Brain microvascular endothelial cell (primary cell): ENCODE results near the gene THOP1.
"Not testable (repeated sequence)": the region's sequence is repeated elsewhere in the genome, so short reads cannot be mapped to it uniquely, and the experiment has no call there.

ENCODE experiments used
- DNase-seq: peaks from one replicate; pipeline ENCODE4 v3.0.0-alpha.2; 2020
- H3K27ac ChIP-seq: fragments of 250-450 bp; sonication (Bioruptor Pico); 2 replicates; pipeline ENCODE4 v1.5.1; 2020; ENCODE audit warnings: mild to moderate bottlenecking, moderate library complexity
- H3K27me3 ChIP-seq: fragments of 250-450 bp; sonication (Bioruptor Pico); replicated peaks from 2 replicates; pipeline ENCODE4 v1.5.1; 2020; ENCODE audit warnings: mild to moderate bottlenecking
- H3K36me3 ChIP-seq: fragments of 250-450 bp; sonication (Bioruptor Pico); replicated peaks from 2 replicates; pipeline ENCODE4 v1.5.1; 2020; ENCODE audit warnings: mild to moderate bottlenecking
- H3K4me3 ChIP-seq: 2 replicates; pipeline ENCODE4 v1.5.1; 2011; ENCODE audit warnings: low read depth, mild to moderate bottlenecking, control low read depth, low read length, moderate library complexity
- CTCF ChIP-seq: IDR thresholded peaks from 2 replicates; pipeline ENCODE4 v1.5.1; 2011; ENCODE audit warnings: low read depth, mild to moderate bottlenecking, moderate library complexity, low read length, control low read depth, inconsistent platforms; ENCODE audit errors: missing control alignments
- in situ Hi-C: cut with HindIII; loops from 2 replicates; pipeline ENCODE4 v1.10.0; 2017; ENCODE audit warnings: low sequenced_read_pairs, low pct_ligation_motif_present

The THOP1 gene

DNA sequence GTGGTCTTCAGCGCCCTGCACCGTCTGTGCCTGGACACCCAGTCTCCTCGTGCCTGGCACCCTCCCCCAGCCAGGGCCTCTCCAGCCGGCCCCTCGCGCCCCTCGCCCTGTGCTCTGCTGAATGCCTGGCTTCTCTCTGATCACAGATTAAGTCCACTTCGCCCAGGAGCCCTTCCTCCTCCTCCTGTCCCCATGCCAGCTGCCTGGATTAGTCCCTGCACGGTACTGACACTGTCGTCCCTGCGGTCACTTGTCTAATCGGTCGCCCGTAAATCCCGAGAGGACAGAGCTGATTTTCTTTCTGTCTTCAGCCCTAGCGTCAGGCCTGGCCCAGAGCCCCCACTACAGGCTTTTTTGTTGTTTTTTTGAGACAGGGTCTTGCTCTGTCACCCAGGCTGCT is 6.6 kb downstream of the THOP1 start:
- peaks cover 35% of the 10 kb centered on the region for H3K36me3 ChIP-seq
- no peak for DNase-seq
- TF ChIP-seq CTCF = no peak
- in situ Hi-C loops = no loop called here
- no peaks in the 10 kb centered on the region for H3K27me3 ChIP-seq
- H3K27ac ChIP-seq = no peak overlapping the region
- no peak overlapping the region for H3K4me3 ChIP-seq

DNA sequence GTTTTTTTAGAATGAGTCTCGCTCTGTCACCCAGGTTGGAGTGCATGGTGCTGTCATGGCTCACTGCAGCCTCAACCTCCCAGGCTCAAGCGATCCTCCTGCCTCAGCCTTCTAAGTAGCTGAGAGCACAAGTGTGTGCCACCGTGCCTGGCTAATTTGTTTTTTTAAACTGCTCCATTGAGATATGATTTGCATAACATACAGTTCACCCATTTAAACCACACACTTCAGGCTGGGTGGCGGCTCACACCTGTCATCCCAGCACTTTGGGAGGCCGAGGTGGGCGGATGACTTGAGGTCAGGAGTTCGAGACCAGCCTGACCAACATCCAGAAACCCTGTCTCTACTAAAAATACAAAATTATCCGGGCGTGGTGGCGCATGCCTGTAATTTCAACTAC is 7.4 kb downstream of the THOP1 start:
- H3K36me3 ChIP-seq = peaks cover 35% of the 10 kb centered on the region
- in situ Hi-C loops = not testable (repeated sequence)

DNA sequence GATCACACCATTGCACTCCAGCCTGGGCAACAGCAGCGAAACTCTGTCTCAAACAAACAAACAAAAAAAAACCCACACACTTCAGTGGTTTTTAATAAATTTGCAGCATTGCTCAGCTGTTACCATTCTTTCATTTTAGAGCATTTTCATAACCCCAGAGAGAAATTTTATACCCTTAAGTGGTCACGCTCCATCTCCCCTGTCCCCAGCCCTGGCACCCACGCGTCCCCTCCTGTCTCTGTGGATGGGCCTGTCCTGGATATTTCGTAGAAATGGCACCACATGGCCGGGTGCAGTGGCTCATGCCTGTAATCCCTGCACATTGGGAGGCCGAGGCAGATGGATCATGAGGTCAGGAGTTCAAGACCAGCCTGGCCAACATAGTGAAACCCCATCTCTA is 7.8 kb downstream of the THOP1 start:
- H3K27ac ChIP-seq = no peak overlapping the region
- peaks cover 35% of the 10 kb centered on the region for H3K36me3 ChIP-seq
- TF ChIP-seq CTCF = no peak
- no peak for DNase-seq
- H3K4me3 ChIP-seq = no peak overlapping the region
- H3K27me3 ChIP-seq = no peaks in the 10 kb centered on the region
- in situ Hi-C loops = no loop called here

More for the DNA sequence above, 7.4 kb downstream of the THOP1 start:
- not testable (repeated sequence) for H3K4me3 ChIP-seq, H3K27ac ChIP-seq, H3K27me3 ChIP-seq, DNase-seq

GRCh38 chr19:2793577-2793976 is 8.3 kb downstream of the THOP1 start:
- no peak for DNase-seq
- no peak overlapping the region for H3K27ac ChIP-seq
- no peak overlapping the region for H3K4me3 ChIP-seq
- TF ChIP-seq CTCF = no peak
- H3K27me3 ChIP-seq = no peaks in the 10 kb centered on the region
- H3K36me3 ChIP-seq = peaks cover 35% of the 10 kb centered on the region
- in situ Hi-C loops = no loop called here

GRCh38 chr19:2795827-2796658 is 10.7 kb downstream of the THOP1 start:
- no peak overlapping the region for H3K27ac ChIP-seq
- no peak overlapping the region for H3K4me3 ChIP-seq
- in situ Hi-C loops = no loop called here
- no peak for TF ChIP-seq CTCF
- H3K36me3 ChIP-seq = peaks cover 38% of the 10 kb centered on the region
- no peaks in the 10 kb centered on the region for H3K27me3 ChIP-seq
- no peak for DNase-seq

DNA sequence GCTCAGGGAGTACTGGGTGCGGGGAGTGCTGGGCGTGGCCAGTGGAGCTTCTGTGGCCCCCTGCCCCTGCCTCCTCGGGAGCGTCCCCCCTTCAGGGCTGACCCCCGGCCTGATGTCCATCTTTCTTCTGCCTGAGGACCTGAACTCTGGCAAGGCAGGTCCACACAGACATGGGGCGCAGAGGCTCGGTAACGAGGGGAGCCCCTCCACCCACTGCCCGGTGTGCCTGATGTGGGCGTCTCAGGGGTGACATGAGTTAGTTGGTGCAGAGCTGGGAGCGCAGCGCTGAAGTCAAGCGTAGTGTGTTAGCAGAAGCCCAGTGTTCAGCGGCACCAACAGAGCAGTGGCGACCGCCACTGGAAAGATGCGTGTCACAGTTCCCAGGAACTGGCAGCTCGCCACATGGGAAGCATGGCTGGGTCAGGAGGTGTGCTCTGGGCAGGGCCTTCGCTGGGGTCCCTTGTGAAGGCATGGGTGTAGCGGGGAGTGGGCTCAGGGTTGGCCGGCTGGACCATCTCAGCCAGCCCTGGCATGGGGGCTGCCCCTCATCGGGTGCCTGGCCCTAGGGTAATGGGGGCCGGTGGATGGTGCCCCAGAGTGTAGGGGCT is 11.5 kb downstream of the THOP1 start:
- DNase-seq = no peak
- no peak for TF ChIP-seq CTCF
- Histone ChIP-seq H3K4me3 (no peak overlapping the region), H3K27me3 (no peaks in the 10 kb centered on the region), H3K27ac (no peak overlapping the region), H3K36me3 (peaks cover 40% of the 10 kb centered on the region)
- in situ Hi-C loops = no loop called here
